Naive B cell (primary cell): ENCODE measurements around the gene FBH1. TPM values are rescaled to one million over a fixed set of nuclear protein-coding genes. Genes with fewer than 3 reads are reported as not detected.
A peak's percentile ranks its signal among the peaks of the same experiment; 100 is the strongest.
"Not testable (repeated sequence)": the region's sequence is repeated elsewhere in the genome, so short reads cannot be mapped to it uniquely, and the experiment has no call there.

Experiments used
- ATAC-seq, 2 donors: fragments of 150-1000 bp; cut with Tn5 transposase; 2 replicates each; pipeline ENCODE4 v1.10.0; 2021; ENCODE audit warnings: low read depth in 2 of 2, mild to moderate bottlenecking in 2 of 2, moderate library complexity in 2 of 2
- DNase-seq: peaks from one replicate; pipeline ENCODE4 v3.0.0; 2022
- H3K27ac Mint-ChIP-seq, 6 donors: one replicate each; pipeline ENCODE4 v1.8.0; 2020 to 2022; ENCODE audit warnings: mild to moderate bottlenecking in 6 of 6, mixed read lengths in 6 of 6, moderate library complexity in 5 of 6, inconsistent platforms in 2 of 6
- H3K27me3 Mint-ChIP-seq, 3 donors: one replicate each; pipeline ENCODE4 v1.8.0; 2021 to 2022; ENCODE audit warnings: mixed read lengths in 3 of 3, mild to moderate bottlenecking in 1 of 3
- H3K36me3 Mint-ChIP-seq, 2 donors: one replicate each; pipeline ENCODE4 v1.8.0; 2020 to 2022; ENCODE audit warnings: mixed read lengths in 2 of 2, inconsistent platforms in 1 of 2, mild to moderate bottlenecking in 1 of 2
- H3K4me1 Mint-ChIP-seq, 3 donors: one replicate each; pipeline ENCODE4 v1.8.0; 2020 to 2022; ENCODE audit warnings: mixed read lengths in 3 of 3, inconsistent platforms in 1 of 3, mild to moderate bottlenecking in 1 of 3, moderate library complexity in 1 of 3
- H3K4me3 Mint-ChIP-seq, 8 donors: one replicate each; pipeline ENCODE4 v1.8.0; 2020 to 2022; ENCODE audit warnings: mild to moderate bottlenecking in 8 of 8, mixed read lengths in 8 of 8, moderate library complexity in 8 of 8, inconsistent platforms in 2 of 8
- H3K9me3 Mint-ChIP-seq, 7 donors: one replicate each; pipeline ENCODE4 v1.8.0; 2020 to 2022; ENCODE audit warnings: mixed read lengths in 7 of 7, mild to moderate bottlenecking in 5 of 7, inconsistent platforms in 2 of 7, moderate library complexity in 1 of 7
- polyA plus RNA-seq, 6 donors: library from polyadenylated mRNA; unstranded; fragments of 300-500 nt; fragmentation: Illumina TruSeq; gene quantifications; one replicate each; pipeline ENCODE4 v1.2.3, GENCODE V29; 2021; ENCODE audit warnings: low read depth in 6 of 6

Gene FBH1
- polyA plus RNA-seq, 6 donors from 2014 or later = 93.4 to 123 (median 95.2) TPM

DNA sequence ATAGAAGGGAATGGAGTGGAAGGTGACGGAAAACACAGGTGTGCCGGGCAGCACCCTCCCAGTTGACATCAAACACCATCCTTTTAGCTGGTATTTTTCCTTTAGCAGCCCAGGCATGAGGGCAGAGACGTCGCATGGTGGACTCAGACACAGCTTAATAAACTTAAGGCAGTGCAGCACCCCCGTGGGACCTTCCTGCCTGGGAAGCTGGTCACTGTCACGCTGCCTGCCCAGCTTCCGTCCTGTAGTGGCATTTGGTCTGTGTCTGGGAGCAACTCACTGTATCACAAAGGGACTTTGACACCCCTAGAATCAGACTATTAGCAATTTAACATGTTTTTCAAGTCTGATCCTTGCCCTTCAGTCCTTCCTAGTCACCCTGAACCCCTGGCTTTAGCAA is 51.5 kb downstream of the FBH1 start:
- Mint-ChIP-seq H3K27ac (no peak overlapping the region), H3K9me3 (no peaks in the 10 kb centered on the region), H3K27me3 (no peaks in the 10 kb centered on the region), H3K36me3 (peaks cover 15 to 18% of the 10 kb centered on the region in 2 donors), H3K4me3 (no peak overlapping the region), H3K4me1 (peaks cover 13 to 15% (median 14%) of the 10 kb centered on the region in 3 donors)
- DNase-seq (no peak), ATAC-seq (no peak)

DNA sequence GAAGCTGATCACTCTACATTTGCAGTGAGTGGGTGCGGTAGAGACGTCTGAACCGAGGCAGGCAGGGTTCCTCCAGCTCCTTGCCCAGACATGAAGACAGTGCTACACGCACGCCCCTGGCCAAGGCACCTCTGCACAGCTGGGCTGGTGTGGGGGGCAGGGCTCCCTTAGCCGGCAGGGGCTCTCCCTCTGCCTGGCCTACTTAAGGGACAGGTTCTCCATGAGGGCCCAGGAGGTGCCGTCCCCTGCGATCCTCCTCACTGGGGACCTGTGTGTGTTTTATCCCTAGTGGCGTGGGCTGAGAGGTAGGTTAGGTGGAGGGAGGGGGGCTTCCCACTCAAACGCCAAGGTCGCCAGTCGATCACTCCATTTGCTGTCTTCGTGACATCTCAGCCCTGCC is 52.0 kb downstream of the FBH1 start:
- ATAC-seq = no peak
- Mint-ChIP-seq H3K27me3 (no peaks in the 10 kb centered on the region), H3K27ac (peak overlapping the region in 2 of 6 donors; percentile 24 to 44)

DNA sequence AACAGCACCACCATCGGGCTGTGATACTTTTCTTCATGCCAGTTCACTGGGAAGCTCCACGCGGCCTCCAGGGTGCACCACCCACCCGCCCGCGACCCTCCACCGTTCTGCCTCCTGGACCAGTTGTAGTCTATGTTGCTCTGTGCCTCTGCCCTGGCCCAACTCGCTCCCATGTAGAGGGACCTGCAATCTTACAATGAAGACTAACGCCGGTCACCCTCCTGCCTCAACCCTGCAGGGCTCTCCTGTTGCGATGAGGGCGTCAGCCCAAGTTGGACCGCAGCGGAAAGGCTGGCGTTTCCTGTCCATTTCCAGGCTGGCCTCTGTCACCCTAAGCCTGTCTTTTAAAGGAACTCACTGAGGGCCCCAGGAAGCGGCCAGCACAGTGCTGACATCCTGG is 52.4 kb downstream of the FBH1 start:
- DNase-seq (no peak), ATAC-seq (no peak)
- Mint-ChIP-seq H3K36me3 (peaks cover 12 to 14% of the 10 kb centered on the region in 2 donors), H3K4me3 (no peak overlapping the region), H3K27ac (peak overlapping the region in 2 of 6 donors; percentile 44 to 91), H3K4me1 (peaks cover 13 to 15% (median 14%) of the 10 kb centered on the region in 3 donors), H3K27me3 (no peaks in the 10 kb centered on the region), H3K9me3 (no peaks in the 10 kb centered on the region)

More for the DNA sequence above, 52.0 kb downstream of the FBH1 start:
- Mint-ChIP-seq H3K4me3 (no peak overlapping the region), H3K9me3 (no peaks in the 10 kb centered on the region), H3K4me1 (peaks cover 13 to 15% (median 14%) of the 10 kb centered on the region in 3 donors), H3K36me3 (peaks cover 12 to 16% of the 10 kb centered on the region in 2 donors)
- no peak for DNase-seq

DNA sequence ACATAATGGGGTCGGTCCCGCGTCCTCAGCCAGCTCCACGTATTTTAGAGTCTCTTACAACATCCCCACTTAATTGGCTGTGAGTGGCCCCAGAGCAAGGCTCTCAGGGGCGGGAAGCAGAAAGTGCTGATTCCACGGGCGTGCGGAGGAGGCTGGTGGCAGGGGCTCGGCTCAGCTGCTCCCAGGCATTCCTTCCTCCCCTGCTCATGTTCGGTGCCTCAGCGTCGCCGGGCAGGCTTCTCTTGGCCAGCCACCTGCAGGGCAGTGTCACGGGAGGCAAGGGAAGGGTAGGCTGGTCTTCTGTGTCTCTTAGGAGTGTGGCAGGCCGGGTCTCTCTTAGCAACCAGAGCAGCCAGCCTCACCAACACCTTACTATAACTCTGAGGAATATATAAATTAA is 53.5 kb downstream of the FBH1 start:
- no peak for DNase-seq
- H3K4me1 Mint-ChIP-seq = peaks cover 10 to 14% (median 13%) of the 10 kb centered on the region in 3 donors
- H3K27me3 Mint-ChIP-seq = no peaks in the 10 kb centered on the region
- no peaks in the 10 kb centered on the region for H3K9me3 Mint-ChIP-seq
- H3K27ac Mint-ChIP-seq = no peak overlapping the region
- peak overlapping the region in 1 of 8 donors; percentile 47 for H3K4me3 Mint-ChIP-seq
- no peak for ATAC-seq
- H3K36me3 Mint-ChIP-seq = peaks cover 2 to 4% of the 10 kb centered on the region in 2 donors

DNA sequence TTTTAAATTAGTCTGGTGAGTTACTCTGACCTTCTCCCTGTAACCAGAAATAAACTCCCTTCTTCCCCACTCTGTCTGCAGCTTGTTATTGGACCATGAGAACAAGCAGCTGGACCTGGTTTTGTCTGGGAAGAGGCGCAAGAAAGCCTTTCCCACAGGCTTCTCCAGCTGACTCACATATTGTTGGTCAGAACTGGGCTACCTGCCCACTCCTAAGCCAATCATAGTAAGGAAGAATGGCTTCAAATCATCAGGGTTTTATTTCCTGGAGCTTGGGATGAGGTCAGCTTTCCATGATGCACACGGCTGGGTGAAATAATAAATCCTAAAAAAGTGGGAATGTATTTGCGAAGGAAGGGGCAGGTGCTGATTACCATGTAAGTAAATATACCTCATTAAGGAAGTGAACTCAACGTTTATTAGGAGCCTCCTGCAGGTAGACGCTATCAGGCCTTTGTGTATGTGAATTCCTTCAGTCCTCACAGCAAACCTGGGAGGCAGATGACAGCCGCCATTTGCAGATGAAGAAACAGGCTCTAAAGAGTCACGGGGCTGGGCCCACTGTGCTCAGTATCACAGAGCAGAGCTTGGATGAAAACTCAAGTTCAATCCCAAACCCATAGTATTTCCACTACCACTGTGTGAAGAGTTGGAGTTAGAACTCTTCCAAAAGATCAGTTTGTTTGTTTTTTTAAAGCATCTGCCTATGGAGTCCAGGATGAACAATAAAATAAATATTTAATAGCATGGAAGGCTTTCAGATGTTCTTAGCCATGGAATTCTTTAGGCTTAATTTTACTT is 54.5 kb downstream of the FBH1 start:
- Mint-ChIP-seq H3K27me3 (no peaks in the 10 kb centered on the region), H3K27ac (no peak overlapping the region), H3K4me1 (peaks cover 8 to 14% (median 13%) of the 10 kb centered on the region in 3 donors), H3K4me3 (peak overlapping the region in 1 of 8 donors; percentile 73), H3K36me3 (no peaks in the 10 kb centered on the region), H3K9me3 (no peaks in the 10 kb centered on the region)
- DNase-seq = no peak
- no peak for ATAC-seq

DNA sequence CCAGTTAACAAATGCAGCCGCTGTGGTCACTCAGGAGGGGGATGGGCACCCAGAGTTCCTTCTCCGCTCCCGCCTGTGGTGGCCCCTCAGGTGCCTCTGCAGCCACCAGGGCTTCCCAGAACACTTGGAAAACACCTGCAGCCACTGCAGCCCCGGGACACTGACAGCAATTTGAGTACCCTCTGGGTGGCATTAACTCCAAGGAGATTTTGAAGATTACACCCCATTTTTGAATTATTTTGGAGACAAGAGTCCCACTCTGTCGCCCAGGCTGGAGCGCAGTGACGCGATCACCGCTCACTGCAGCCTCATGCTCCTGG is 55.1 kb downstream of the FBH1 start:
- peak overlapping the region in 4 of 8 donors; percentile 71 to 91 (median 78) for H3K4me3 Mint-ChIP-seq

DNA sequence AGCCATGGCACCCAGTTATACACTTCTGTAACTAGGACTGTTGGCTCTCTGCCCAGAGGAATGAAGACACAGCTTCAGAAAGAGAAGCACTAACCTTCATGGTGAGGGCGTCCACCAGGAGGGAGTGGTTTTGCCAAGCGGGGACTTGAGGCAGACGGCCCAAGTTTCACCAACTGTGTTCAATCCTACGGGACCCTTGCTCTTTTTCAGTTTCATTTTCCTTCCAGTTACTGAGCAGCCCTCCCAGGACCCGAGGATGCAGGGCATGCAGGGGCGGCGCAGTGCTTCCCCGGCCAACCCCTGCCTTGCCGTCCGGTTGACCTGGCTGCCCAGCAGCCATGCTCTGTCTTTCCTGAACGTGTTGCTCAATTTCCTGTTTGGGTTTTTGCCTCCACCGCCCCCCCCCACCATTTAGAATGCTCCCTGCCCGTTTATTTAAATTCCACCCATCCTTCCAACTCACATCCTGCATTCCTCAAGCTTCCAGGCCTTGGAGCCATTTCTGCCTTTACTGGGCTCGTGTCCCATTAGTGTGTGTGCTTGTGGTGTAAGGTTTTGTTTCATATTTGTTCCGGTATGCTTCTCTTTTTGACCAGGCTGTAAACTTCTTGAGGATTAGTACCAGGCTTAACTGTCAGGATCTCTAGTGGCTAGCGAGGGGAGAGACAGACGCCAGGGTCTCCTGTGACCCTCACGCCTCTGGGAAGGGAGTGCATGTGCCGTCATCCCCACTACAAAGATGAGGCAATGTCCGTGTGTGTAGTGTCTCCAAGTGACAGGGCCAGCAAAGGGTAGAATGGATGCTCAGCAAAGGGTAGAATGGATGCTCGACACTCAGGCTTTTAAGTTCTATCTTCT is 55.7 kb downstream of the FBH1 start:
- Mint-ChIP-seq H3K27me3 (no peaks in the 10 kb centered on the region), H3K27ac (peak overlapping the region in 3 of 6 donors; percentile 3 to 37 (median 37)), H3K4me1 (peaks cover 8 to 14% (median 13%) of the 10 kb centered on the region in 3 donors), H3K4me3 (peak overlapping the region; percentile 6 to 91 (median 72)), H3K9me3 (no peaks in the 10 kb centered on the region), H3K36me3 (no peaks in the 10 kb centered on the region)
- DNase-seq (no peak), ATAC-seq (no peak)

More for the DNA sequence above, 55.1 kb downstream of the FBH1 start:
- DNase-seq (no peak), ATAC-seq (no peak)
- Mint-ChIP-seq H3K9me3 (no peaks in the 10 kb centered on the region), H3K27me3 (no peaks in the 10 kb centered on the region), H3K36me3 (no peaks in the 10 kb centered on the region), H3K27ac (no peak overlapping the region), H3K4me1 (peaks cover 8 to 14% (median 13%) of the 10 kb centered on the region in 3 donors)

DNA sequence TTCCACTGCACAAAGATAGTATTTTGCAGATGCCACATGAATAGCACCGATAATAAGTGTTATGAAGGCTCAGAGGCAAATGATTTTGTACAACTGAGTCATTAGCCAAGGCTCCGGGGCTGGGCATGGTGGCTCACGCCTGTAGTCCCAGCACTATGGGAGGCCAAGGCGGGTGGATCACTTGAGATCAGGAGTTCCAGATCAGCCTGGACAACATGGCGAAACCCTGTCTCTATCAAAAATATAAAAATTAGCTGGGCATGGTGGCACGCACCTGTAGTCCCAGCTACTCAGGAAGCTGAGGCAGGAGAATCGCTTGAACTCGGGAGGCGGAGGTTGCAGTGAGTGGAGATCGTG is 56.4 kb downstream of the FBH1 start:
- Mint-ChIP-seq H3K4me1 (peaks cover 8 to 14% (median 13%) of the 10 kb centered on the region in 3 donors), H3K27ac (peak overlapping the region in 2 of 6 donors; percentile 51 to 83), H3K4me3 (peak overlapping the region in 3 of 8 donors; percentile 61 to 72 (median 71))
- H3K27me3 Mint-ChIP-seq, ATAC-seq, H3K9me3 Mint-ChIP-seq, H3K36me3 Mint-ChIP-seq, DNase-seq: not testable (repeated sequence)

DNA sequence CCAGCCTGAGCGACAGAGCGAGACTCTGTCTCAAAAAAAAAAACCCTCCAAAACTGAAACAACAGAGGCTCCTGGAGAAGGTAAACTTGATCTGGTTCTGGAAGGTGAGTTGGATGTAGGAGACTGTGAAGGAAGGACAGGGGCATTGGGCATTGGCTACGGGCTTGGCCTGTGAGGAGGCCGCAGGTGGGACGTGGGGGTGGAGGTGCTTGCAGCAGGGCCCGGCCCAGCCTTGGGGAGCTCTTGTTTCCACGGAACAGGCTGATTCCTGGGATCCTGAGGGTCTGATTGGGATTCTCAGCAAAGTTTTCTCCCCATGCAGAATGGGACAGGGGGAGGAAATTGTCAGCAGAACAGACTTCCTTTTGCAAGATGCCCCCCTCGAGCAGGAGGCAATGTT is 56.7 kb downstream of the FBH1 start:
- Mint-ChIP-seq H3K4me3 (no peak overlapping the region), H3K4me1 (peaks cover 8 to 14% (median 13%) of the 10 kb centered on the region in 3 donors), H3K27ac (peak overlapping the region in 2 of 6 donors; percentile 51 to 83), H3K27me3 (no peaks in the 10 kb centered on the region), H3K36me3 (no peaks in the 10 kb centered on the region), H3K9me3 (no peaks in the 10 kb centered on the region)
- DNase-seq (no peak), ATAC-seq (no peak)

DNA sequence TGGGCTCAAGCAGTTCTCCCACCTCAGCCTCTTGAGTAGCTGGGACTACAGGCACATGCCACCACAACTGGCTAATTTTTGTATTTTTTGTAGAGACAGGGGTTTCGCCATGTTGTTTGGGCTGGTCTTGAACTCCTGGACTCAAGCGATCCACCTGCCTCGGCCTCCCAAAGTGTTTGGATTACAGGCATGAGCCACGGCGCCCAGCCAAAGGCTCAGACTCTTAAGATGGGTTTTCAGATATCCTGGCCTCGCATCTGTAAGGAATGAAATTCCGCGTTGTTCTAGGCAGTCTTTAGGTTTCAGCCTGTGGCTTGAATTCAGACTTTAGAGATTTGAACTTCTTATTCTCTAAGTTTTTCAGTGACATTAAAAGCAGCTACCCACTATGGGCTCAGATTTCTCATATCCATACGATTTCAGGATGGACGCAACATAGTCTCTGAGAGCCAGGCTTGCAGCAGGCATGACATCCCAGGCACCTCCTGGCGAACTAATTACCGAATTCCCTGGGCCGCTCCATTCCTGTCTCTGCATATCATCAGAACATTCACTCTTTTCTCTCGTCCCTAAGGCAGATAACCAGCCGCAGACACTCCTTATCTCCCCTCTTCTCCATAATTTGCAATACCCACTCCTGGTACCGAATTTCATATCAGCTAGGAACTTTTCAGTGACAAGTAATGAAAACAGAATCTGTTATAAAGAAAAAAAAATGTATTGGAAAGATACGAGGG is 57.6 kb downstream of the FBH1 start:
- H3K4me3 Mint-ChIP-seq = peak overlapping the region in 1 of 8 donors; percentile 44
- no peak for DNase-seq
- no peak overlapping the region for H3K27ac Mint-ChIP-seq
- peaks cover 8 to 14% (median 13%) of the 10 kb centered on the region in 3 donors for H3K4me1 Mint-ChIP-seq
- ATAC-seq = no peak
- no peaks in the 10 kb centered on the region for H3K9me3 Mint-ChIP-seq
- H3K27me3 Mint-ChIP-seq = no peaks in the 10 kb centered on the region
- no peaks in the 10 kb centered on the region for H3K36me3 Mint-ChIP-seq

DNA sequence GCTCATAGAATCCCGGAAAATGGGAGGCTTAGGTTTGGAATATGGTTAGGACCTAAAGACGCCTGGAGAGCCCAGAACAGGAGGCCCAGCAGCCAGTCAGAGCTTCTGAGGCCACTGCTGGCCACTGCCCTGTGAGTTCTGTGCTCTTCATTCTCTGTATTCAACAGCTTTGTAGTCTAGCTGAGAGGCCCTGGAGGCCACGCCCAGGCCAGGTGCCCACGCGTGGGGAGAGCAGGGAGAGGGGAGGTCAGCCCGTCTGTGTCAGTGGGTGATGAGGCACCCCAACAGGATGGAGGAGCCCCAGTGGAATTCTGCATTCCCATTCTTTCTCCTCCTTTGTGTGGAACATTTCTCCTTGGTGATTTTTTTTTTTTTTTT is 58.2 kb downstream of the FBH1 start:
- Mint-ChIP-seq H3K27me3 (no peaks in the 10 kb centered on the region), H3K4me1 (peaks cover 8 to 14% (median 13%) of the 10 kb centered on the region in 3 donors), H3K36me3 (no peaks in the 10 kb centered on the region), H3K9me3 (no peaks in the 10 kb centered on the region), H3K4me3 (no peak overlapping the region), H3K27ac (peak overlapping the region in 2 of 6 donors; percentile 18 to 60)
- ATAC-seq = no peak
- DNase-seq = no peak

DNA sequence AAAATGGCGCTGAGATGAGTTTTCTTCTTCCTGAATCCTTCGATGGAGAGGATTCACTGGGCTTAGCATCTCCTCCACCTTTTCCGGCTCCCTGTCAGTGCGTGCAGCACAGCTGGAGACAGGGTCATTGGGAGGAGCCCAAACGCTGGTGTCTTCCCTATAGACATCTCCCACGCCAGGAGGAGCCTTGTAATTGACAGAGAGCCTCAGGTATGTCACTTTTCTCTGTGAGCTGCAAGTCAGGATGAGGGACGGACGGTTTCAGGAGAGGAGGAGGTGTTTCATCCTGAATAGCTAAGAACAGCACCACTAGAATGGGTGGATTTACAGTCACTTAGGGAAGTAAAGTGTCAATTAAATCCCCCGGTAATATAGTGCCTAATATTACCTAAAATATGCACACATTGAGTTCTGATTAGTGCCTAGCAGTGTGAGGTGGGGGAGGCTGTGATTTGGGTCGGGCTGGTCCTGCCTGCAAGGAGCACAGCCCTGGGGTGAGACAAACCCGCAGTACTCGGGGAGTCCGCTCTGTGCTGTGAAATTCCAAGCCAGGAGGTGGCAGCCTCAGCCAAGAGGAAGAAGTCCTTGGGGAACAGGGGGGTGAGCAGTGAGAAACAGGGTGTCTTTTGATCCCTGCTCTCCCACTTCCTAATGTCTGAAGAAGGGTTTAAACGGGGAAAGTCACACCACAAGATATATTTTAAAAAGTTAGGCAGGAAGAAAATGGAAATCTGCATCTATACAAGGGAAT is 59.1 kb downstream of the FBH1 start:
- Mint-ChIP-seq H3K27me3 (no peaks in the 10 kb centered on the region), H3K9me3 (no peaks in the 10 kb centered on the region), H3K36me3 (no peaks in the 10 kb centered on the region), H3K27ac (peak overlapping the region in 3 of 6 donors; percentile 14 to 34 (median 15)), H3K4me1 (peaks cover 8 to 14% (median 13%) of the 10 kb centered on the region in 3 donors), H3K4me3 (no peak overlapping the region)
- DNase-seq (no peak), ATAC-seq (peak in 1 of 2 donors; percentile 37)
